ENCODE measurements around the gene EXOC7.

EXOC7 gene

DNA sequence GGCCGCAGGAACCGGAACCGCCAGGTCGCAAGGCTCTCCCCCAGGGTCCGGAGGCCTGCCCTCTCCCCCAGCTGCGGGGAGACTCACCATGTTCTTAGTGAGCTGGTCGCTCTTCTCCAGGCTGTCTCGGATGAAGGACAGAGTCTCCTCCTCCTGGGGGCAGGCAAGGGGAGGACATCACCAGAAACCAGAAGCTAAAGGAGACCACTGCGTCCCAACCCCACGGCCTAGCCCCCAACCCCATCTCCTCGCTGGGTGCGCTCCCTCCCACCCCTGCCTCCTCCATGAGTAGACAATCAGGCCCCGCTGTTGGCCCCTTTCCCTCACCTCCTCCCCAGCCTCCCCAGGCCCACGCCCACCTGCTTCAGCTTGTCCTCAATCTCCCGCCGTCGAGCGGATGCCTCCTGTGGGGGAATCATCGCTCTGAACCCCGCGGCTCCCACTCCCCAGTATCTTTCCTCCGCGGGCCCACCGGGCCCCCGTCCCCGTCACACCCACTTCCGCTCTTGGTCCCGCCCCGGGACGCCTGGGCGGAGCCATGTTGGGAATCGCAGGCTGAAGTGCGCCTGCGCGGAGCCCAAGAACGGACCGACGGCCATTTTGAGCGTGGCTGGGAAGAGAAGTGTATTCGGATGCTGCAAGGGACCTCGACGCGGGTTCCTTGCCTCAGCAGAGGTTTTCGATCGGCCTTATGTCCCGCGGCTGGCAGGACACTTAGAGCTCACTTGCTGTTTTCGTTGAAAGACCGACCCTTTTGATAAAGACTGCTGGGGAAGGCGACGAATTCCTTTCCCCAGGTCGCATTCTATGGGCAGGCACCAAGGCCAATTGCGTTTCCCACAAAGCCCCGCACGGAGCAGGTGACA is at the start of gene EXOC7:
EXOC7 (minus strand) TSS at position 514 of the 866 bp plus-strand sequence; CDS start at position 419, 95 bp downstream.
- DNase-seq, result peak; percentile 50

DNA sequence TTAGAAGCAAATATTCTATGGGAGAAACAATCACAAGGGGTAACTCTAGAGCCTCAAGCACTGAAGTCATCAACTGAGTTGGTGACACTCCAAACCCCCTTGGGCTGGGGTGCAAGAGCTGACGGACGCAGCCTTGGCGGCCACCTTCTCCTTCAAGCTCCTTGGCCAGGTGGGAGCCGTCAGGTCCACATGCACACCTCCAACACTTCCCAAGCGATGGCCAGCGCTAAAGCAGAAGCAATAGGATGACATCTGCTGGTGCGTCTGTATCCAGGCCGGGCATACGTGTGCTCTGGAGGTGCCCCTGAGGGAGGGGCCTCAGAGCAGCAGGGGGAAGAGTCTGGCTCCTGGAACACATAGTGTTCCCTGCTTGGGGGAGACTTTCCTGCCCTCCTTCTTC is 49.6 kb upstream of the EXOC7 start:
- DNase-seq, result no peak

DNA sequence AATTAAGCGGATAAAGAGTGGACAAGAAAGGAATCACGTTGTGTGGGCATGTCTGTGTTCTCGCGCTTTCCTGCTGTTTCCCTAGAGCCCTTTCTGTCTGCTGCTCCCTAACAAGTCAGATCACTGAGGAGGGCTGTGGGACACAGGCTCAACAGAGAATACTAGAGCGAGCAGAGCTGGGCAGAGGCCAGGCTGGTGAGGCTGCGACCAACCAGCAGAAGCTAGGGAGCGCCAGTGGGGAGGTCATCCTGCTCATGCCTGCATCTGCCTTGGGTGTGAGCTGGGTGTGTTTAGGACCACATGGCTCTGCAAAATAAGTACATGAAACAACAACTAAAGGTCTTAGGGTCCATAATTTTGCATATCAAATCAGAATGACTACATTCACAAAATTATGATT is 49.0 kb upstream of the EXOC7 start:
- no peak for DNase-seq

DNA sequence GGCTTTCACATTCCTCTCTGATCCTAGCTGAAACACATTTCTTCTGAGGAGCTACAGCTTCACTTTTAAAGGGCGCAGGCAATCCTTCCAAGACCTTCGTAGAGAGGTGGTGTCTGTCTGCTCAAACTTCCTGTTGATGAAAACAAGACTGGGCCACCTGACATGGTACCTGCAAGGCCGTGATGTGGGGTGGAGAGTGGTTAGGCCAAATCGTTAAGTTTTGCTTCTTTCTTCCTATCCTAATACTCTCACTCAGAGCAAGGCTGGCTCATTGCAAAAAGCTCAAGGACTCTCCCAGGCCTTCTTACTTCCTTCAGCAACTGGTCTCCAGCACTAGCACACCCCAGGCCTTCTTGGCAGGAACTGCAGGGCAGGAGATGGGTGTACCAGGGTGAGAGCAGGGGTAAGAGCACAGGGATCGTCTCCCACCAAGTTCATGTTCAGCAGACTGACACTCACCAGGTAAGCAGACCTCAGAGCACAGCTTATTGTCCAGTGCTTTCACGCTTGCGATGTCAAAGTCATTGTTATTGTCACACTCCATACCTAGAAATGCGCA is 48.4 kb upstream of the EXOC7 start:
- no peak for DNase-seq

DNA sequence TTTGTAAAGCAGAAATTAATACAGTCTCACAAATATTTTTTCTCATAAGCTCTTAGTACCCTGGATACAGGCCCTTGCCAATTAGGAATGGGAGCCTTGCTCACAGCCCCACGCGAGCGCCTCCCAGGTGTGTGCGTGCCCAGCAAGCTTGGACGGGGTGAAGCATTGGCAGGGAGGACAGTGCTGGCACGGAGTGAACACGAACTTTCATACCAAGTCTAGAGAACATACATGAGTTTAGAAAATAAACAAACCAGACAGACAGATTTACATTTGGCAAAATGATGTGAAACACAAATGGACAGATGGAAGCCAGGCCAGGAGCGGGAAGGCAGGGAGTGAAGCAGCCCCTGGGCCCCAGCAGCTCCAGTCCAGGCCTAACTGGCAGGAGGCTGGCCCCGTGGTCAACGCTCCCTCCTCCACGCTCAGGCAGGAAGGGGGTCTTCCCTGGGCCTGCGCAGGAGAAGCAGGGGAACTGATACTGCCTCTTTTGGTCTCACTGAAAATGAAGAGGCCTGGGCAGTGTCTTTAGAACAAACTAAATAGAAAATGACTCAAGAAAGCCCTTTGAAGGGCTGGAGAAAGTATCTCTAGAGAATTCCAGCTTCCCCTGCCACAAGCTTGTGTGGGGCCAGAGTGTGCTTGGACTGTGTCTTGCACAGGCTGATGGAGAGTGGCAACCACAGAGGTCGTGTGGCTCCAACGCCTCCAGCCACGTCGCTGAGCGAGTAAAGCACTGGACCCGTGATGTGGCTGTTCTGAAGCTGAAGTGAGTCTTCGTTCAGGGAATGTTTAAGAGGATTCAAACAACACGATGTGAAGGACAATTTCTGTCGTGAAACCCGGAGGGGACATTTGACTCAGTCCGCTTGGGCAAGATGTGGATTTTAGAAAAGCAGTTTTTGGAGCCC is 47.4 kb upstream of the EXOC7 start:
- no peak for DNase-seq

GRCh38 chr17:76149214-76149613 is 45.6 kb upstream of the EXOC7 start:
- no peak for DNase-seq

DNA sequence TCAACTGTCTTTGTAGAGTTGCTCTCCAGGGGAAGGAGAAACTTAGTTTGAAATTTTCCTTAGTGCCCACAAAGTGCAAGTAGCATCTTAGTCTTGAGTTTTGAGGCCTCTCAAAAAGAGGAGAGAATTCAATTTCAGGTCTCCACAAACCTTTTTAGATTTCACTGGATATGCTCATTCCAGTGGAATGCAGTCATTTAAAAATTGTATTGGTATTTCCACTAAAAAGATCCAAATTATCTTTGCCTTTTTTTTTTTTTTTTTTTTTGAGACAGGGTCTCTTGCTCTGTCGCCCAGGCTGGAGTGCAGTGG is 44.4 kb upstream of the EXOC7 start:
- DNase-seq, result no peak

DNA sequence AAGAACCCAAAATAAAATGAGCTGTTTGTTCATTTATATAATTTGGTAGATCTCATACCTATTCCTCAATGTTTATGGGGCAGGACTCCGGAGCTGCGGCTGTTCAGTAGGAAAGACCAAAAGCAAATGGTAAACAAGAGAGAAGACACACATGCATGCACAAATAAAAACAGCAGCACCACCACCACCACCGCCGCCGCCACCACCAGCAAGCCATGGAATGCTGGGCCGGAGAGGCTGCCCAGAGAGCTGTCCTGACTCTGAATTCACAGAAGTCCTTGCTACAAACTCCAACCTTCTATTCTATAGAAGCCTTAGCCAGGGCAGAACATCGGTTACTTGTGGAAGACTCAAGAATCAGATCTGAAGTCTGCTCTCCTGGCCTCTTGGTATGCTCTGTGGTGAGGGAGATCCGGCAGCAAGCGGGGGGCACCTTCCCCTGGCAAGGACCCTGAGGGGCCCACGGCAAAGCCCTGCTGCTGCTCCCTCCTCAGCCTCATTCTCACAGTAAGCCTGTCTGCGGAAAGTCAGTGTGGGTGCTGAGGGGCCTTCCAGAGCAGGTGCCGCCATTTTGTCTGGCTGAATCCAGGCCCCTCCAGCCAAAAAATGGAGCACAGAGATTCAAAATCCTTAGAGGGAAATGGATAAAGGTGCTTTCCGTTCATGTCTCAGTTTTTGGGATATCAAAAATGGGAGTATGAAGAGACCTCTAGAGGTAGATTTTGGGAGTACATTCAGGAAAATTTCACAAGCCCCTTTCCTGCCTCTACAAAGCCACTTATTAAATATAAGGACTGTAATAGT is 43.8 kb upstream of the EXOC7 start:
- DNase-seq, result no peak

DNA sequence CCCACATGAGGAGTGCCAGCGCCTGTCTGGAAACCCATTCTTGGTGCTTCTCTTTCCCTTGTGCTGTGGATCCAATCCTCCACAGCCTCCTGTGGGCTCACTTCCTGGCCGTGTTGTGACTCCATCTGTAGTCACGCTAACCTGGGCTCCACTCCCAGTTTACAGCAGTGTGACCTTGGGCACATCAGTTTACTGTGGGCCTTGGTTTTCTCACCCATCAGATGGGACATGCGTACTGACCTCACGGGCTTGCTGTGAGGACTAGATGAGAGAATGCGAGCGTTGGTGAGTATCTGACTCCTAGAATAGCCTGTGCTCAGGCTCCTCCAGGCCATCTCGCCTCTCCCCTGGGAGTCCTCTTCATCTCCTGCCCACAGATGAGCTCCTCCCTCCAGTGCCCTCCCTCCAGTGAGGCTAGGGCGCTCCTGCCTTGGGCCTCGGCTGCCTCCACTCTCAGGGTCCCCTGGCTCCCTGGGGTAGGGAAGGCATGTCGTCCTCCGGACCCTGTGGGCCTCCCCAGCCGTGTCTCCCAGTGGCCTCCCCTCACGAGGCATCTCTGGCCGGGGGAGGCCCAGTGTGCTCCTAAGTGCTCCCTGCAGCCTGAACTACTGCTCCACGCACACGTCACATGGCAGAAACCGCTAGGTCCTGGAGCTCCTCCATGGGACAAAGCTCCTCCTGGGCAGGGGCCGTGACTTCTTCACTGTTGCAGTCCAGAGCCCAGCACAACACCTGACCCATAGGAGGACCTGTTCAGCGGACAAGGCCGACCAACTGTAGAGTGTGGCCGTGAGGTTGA is 42.7 kb upstream of the EXOC7 start:
- no peak for DNase-seq

DNA sequence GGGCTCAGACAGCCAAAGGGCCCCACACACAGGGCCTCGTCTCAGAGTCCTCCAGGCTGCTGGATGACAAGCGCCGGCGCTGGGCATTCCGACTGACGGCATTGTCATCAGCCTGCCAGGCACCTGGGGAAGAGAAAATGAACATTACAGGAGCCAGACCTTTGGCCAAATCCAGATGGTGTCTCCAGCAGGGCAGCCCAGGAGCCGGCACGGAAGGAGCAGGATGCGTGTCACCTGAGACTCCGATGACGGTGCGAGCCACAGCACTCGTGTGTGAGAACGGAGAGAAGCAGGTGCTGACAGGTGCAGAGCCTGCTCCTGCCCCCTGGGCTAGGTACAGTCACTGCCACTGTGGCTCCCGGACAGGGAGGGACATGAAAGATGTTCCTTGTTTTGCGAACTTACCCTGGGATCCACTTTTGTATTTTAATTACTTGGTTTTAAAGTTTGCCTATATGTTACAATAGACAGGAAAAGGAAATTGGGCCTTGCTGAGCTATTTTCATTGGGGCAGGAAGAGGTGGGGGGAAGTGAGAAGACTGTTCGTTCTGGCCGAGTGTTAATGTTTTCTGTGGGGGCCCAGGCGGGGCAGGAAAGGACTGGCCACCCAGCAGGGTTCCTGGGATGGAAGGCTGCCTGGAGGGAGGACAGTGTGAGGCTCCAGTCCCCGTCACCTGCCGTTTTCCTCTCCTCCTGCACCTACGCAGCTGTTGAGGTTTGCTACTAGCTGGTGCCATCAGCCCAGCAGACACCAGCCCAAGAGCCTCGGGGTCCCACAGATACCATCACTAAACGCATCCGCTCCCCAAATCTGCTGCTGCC is 41.9 kb upstream of the EXOC7 start:
- no peak for DNase-seq

DNA sequence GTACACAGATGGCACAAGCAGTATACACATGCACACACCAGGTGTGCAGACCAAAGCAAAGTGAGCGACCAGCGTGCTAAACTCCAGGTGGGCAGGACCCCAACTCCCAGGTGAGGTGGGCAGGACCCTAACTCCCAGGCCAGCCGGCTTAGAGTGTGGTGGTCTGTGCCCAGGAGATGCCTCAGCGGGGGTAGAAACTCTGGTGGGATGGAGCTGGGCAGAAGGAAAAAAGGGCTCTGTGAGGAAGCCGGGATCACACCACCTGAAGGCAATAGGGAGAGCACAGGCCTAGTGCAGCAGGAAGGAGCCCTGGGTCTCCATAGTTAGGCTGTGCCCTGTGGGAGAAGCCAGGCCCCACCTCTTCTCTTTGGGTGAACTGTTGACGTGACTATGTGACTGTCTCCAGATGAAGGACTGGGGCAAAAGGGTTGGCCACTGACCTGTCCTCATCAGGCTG is 39.0 kb upstream of the EXOC7 start:
- no peak for DNase-seq

DNA sequence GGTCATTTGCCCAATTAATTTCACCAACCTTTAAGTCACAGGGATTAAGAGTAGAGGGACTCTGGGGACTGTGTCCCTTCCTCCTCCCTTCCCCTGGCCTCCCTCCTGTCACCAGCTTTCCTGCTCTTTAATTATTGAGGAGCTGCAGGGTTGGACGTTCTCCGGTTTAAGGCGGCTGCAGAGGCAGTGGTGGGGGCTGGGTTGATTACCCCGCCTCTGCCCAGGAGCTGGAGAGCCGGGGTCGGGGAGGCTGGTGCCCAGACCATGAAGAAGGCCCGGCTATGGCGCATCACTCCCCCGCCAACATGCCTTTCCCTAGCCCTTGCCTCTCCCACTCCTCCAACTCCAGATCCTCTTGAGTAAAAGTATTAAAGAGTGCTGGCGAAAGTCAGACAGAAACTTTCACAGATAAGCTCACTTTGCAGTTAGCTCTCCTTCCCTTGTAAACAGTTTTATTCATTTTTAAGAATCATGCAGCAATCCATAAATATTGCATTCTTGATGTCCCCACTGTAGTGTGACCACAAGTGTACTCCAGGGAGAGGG is 38.5 kb upstream of the EXOC7 start:
- DNase-seq, result no peak

DNA sequence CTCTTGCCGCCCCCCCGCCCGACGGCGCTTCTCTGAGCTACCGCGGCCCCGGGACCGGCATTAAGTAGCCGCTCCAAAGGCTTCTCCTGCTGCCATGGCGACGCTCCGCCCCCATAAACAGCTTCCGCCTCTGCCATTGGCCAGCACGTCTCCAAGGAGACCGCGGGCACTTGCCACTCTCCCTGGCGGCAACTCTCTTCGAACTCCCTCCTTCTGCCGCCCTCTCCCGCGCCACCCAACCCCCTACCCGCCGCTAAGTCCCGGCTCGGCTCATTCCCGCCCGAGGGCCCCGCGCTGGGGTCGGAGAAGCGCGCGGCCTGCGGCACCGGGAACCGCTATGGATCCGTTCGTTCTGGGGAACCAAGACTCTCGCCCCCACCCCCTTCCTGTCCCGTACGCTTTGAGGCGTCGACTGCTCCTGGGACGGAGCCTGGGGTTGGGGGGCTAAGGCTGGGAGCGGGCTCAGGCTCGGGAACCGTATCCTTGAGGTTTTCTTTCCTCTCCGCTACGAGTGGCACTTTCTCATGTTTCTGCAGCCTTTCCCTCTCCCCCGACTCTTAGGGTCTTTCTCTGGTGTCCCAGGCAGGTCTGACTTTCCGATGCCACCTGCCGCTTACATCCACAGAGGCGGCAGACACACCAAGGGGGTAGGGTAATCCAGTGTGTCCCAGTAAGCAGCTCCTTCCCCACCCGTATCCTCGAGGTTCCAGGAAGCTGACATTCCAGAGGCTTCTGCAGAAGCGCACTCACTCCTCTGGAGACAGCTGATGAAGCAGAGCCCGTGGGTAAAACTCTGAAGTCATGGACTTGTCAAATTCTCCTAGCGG is 37.8 kb upstream of the EXOC7 start, which contains the start of gene FOXJ1:
FOXJ1 (minus strand) TSS at position 34 of the 827 bp plus-strand sequence. CDS start 850 bp downstream, outside the sequence.
- peak; percentile 19 for DNase-seq

GRCh38 chr17:76140661-76141211 is 37.1 kb upstream of the EXOC7 start:
- DNase-seq, result no peak

GRCh38 chr17:76139801-76140660 is 36.4 kb upstream of the EXOC7 start:
- DNase-seq, result no peak

GRCh38 chr17:76138896-76139752 is 35.5 kb upstream of the EXOC7 start:
- DNase-seq, result no peak

- no peak for DNase-seq
Observed at GRCh38 chr17:76138234-76138895, 34.8 kb upstream of the EXOC7 start.
